GM21786 (cell line): ENCODE data around the gene BTNL9.
"Not testable (repeated sequence)": the region's sequence is repeated elsewhere in the genome, so short reads cannot be mapped to it uniquely, and the experiment has no call there.

Source experiments
- ATAC-seq: cut with Tn5 transposase; IDR thresholded peaks from one replicate; pipeline ENCODE4 v1.9.1; 2021; ENCODE audit not compliant: unreplicated experiment

The BTNL9 gene

GRCh38 chr5:181060924-181061323, 20.9 kb downstream of the BTNL9 start:
- no peak for ATAC-seq

- no peak for ATAC-seq
Observed at GRCh38 chr5:181061645-181062044, 21.6 kb downstream of the BTNL9 start.

GRCh38 chr5:181062631-181063030, 22.6 kb downstream of the BTNL9 start:
- no peak for ATAC-seq

- no peak for ATAC-seq
Observed at GRCh38 chr5:181063514-181063913, 23.4 kb downstream of the BTNL9 start.

- ATAC-seq, result no peak
Observed at GRCh38 chr5:181064987-181065386, 24.9 kb downstream of the BTNL9 start.

GRCh38 chr5:181069767-181070491, 29.9 kb downstream of the BTNL9 start:
- ATAC-seq, result no peak

GRCh38 chr5:181070523-181070922, 30.5 kb downstream of the BTNL9 start:
- no peak for ATAC-seq

GRCh38 chr5:181071257-181071656, 31.2 kb downstream of the BTNL9 start:
- no peak for ATAC-seq

GRCh38 chr5:181076920-181077319, 36.9 kb downstream of the BTNL9 start:
- no peak for ATAC-seq

- ATAC-seq, result no peak
Observed at GRCh38 chr5:181081989-181082388, 41.9 kb downstream of the BTNL9 start.

GRCh38 chr5:181084621-181085195, 44.6 kb downstream of the BTNL9 start:
- no peak for ATAC-seq

- ATAC-seq, result no peak
Observed at GRCh38 chr5:181086026-181086883, 46.2 kb downstream of the BTNL9 start.

GRCh38 chr5:181086884-181087205, 46.8 kb downstream of the BTNL9 start:
- ATAC-seq, result no peak

GRCh38 chr5:181087309-181087708, 47.2 kb downstream of the BTNL9 start:
- no peak for ATAC-seq

- ATAC-seq, result no peak
Observed at GRCh38 chr5:181088289-181088688, 48.2 kb downstream of the BTNL9 start.

- no peak for ATAC-seq
Observed at GRCh38 chr5:181092428-181092827, 52.4 kb downstream of the BTNL9 start.

- not testable (repeated sequence) for ATAC-seq
Observed at GRCh38 chr5:181095162-181095561, 55.1 kb downstream of the BTNL9 start.

- not testable (repeated sequence) for ATAC-seq
Observed at GRCh38 chr5:181096721-181097382, 56.8 kb downstream of the BTNL9 start.

GRCh38 chr5:181097383-181097753, 57.3 kb downstream of the BTNL9 start:
- ATAC-seq, result not testable (repeated sequence)

- not testable (repeated sequence) for ATAC-seq
Observed at GRCh38 chr5:181097759-181098491, 57.9 kb downstream of the BTNL9 start.
